HG03103 (cell line): ENCODE measurements around the gene GFOD1.

Source experiments
- ATAC-seq: cut with Tn5 transposase; IDR thresholded peaks from one replicate; pipeline ENCODE4 v1.9.1; 2021; ENCODE audit warnings: low read depth; ENCODE audit not compliant: unreplicated experiment

Gene GFOD1

GRCh38 chr6:13487122-13488014, at the start of gene GFOD1:
Gene GFOD1, minus strand, starts transcription at chr6:13487600. Its CDS starts 710 bp downstream, at chr6:13486890.
- ATAC-seq, result peak; percentile 53

GRCh38 chr6:13536796-13537526, 49.6 kb upstream of the GFOD1 start:
- ATAC-seq, result no peak

GRCh38 chr6:13535306-13535705, 47.9 kb upstream of the GFOD1 start:
- no peak for ATAC-seq

- no peak for ATAC-seq
Observed at GRCh38 chr6:13534536-13534935, 47.1 kb upstream of the GFOD1 start.

GRCh38 chr6:13531956-13532355, 44.6 kb upstream of the GFOD1 start:
- ATAC-seq, result no peak

GRCh38 chr6:13528777-13529343, 41.5 kb upstream of the GFOD1 start:
- no peak for ATAC-seq

GRCh38 chr6:13528232-13528631, 40.8 kb upstream of the GFOD1 start:
- ATAC-seq, result no peak

- no peak for ATAC-seq
Observed at GRCh38 chr6:13527671-13528056, 40.3 kb upstream of the GFOD1 start.

- peak; percentile 49 for ATAC-seq
Observed at GRCh38 chr6:13526727-13527670, 39.6 kb upstream of the GFOD1 start.

- no peak for ATAC-seq
Observed at GRCh38 chr6:13526357-13526726, 38.9 kb upstream of the GFOD1 start.

- no peak for ATAC-seq
Observed at GRCh38 chr6:13524801-13525508, 37.6 kb upstream of the GFOD1 start.

GRCh38 chr6:13523826-13524622, 36.6 kb upstream of the GFOD1 start:
- ATAC-seq, result no peak

GRCh38 chr6:13522656-13523055, 35.3 kb upstream of the GFOD1 start:
- ATAC-seq, result no peak

- no peak for ATAC-seq
Observed at GRCh38 chr6:13519839-13520238, 32.4 kb upstream of the GFOD1 start.

- ATAC-seq, result no peak
Observed at GRCh38 chr6:13517116-13517515, 29.7 kb upstream of the GFOD1 start.

GRCh38 chr6:13515912-13516311, 28.5 kb upstream of the GFOD1 start:
- ATAC-seq, result no peak

- ATAC-seq, result no peak
Observed at GRCh38 chr6:13513626-13514502, 26.5 kb upstream of the GFOD1 start.

- no peak for ATAC-seq
Observed at GRCh38 chr6:13512900-13513299, 25.5 kb upstream of the GFOD1 start.
